ENCODE data around the gene ARL3.
A peak's percentile ranks its signal among the peaks of the same experiment; 100 is the strongest.
"Not testable (repeated sequence)": the region's sequence is repeated elsewhere in the genome, so short reads cannot be mapped to it uniquely, and the experiment has no call there.

The ARL3 gene

GRCh38 chr10:102713814-102714620 lies at the start of gene ARL3:
ARL3 (minus strand) TSS chr10:102714397; CDS start chr10:102714275, 122 bp downstream.
- peak; percentile 92 for DNase-seq

DNA sequence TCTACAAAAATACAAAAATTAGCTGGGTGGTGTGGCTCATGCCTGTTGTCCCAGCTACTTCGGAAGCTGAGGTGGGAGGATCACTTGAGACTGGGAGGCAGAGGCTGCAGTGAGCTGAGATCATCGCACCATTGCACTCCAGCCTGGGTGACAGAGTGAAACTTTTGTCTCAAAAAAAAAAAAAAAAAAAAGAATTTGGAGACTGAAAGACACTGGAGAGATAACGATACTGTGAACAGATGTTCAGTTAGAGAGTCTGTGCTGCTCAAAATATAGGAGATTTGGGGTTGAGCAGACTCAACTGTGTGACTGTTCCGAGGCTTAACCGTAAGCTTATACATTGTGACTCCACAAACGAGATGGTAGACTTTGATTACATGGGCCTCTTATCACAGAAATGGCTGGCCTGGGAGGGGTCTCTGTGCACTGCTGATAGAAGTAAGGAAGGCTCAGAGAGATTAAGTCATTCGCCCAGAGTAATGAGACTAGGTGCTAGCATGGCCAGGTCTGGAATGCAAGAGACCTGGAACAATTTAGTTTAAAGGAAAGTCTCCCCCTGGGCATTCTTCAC lies 48.9 kb upstream of the ARL3 start:
- peak; percentile 45 for DNase-seq

DNA sequence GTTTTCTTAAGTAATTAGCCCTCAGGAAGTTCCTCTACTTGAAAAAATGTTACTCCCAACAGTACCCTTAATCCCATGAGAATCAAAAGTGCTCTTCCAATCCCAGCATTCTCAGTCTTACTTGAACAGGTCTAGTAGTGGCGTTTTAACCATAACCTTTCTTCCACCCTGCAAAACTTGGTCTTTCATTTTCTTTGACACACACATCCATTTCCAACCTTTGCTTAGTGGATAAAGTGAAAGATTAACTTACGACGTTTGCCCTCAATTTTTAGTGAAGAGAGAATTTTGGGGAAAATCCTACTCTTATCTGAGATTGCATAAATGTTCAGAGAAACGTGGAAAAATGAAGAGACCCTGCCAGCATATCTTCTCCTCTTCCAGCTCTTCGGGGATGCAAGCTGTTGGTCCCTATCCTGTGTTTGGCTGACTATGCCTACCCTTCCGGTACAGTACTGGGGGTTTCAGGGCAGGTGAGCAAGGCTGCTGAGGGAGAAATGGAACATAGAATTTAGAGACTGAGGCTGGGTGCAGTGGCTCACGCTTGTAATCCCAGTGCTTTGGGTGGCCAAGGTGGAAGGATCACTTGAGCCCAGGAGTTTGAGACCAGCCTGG lies 48.3 kb upstream of the ARL3 start:
- DNase-seq: no peak

DNA sequence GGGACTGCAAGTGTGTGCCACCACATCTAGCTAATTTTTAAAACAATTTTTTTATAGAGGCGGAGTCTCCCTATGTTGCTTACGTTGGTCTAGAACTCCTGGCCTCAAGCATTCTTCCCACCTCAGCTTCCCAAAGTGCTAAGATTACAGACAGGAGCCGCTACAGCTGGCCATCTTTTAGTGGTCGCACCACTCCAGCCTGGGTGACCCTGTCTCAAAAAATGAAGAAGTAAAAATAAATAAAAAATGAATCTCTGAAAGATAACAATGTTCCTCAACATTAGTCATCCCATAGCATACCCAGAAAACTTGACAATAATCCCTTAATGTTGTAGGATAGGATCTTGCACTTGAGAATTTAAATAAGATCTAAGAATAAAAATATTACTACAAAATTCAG lies 47.8 kb upstream of the ARL3 start:
- no peak for DNase-seq

- no peak for DNase-seq
Observed at GRCh38 chr10:102759497-102760210, 45.5 kb upstream of the ARL3 start.

DNA sequence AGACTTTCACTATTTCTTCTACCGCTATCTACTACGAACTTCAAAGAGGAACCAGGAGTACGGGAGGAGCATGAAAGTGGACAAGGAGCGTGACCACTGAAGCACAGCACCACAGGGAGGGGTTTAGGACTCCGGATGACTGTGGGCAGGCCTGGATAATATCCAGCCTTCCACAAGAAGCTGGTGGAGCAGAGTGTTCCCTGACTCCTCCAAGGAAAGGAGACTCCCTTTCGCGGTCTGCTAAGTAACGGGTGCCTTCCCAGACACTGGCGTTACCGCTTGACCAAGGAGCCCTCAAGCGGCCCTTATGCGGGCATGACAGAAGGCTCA lies 44.7 kb upstream of the ARL3 start:
- DNase-seq: not testable (repeated sequence)

GRCh38 chr10:102758240-102758932 lies 44.2 kb upstream of the ARL3 start:
- no peak for DNase-seq

- DNase-seq: no peak
Observed at GRCh38 chr10:102757323-102757722, 43.1 kb upstream of the ARL3 start.

GRCh38 chr10:102753718-102754117 lies 39.5 kb upstream of the ARL3 start:
- DNase-seq: no peak

GRCh38 chr10:102752934-102753664 lies 38.9 kb upstream of the ARL3 start:
- DNase-seq: peak; percentile 3

GRCh38 chr10:102752266-102752930 lies 38.2 kb upstream of the ARL3 start:
- no peak for DNase-seq

DNA sequence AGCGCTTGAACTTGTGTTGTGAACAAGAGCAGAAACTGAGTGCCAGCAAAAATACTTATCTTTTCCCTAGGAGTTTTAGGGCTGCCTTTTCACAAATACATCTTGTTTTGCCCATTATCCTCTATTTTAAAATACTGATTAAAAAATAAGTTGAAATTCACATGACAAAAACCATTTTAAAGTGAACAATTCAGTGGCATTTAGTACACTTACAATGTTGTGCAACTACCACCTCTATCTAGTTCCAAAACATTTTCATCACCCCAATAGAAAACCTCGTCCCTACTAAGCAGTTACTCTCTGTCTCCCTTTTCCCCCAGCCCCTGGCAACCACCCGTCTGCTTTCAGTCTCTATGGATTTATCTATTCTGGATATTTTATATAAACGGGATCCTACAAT lies 31.0 kb upstream of the ARL3 start:
- DNase-seq: no peak

DNA sequence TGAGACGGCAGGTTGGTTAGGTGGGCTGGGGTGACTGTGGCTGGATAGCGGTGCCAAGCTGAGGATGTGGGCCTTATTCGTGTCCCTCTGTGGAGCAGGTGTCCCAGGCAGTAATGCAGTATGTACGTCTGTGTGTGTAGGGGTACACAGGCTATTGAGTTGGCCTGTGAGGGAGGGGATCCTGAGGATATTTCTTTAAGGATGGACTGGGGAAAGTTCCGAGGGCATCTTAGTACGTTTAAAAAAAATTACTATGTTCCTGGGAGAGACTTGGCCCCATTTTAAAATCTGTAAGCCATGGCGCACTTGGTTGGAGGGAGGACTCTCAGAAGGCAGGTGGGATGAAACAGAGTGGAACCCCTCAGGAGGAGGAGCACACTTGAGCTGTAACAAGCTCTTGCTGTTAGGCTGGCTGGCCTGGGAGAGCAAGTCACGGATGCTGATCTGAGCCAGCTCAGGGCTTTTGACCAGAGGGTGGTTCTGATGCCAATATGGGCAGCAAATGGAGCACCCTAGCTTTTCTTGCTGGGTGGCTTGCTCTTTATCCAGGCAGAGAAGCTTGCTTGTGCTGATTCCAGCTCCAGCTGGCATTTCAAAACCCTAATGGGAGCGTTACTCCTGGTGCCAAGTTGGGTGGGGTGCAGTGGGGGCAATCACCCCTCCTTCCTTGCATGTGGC lies 30.3 kb upstream of the ARL3 start:
- no peak for DNase-seq

DNA sequence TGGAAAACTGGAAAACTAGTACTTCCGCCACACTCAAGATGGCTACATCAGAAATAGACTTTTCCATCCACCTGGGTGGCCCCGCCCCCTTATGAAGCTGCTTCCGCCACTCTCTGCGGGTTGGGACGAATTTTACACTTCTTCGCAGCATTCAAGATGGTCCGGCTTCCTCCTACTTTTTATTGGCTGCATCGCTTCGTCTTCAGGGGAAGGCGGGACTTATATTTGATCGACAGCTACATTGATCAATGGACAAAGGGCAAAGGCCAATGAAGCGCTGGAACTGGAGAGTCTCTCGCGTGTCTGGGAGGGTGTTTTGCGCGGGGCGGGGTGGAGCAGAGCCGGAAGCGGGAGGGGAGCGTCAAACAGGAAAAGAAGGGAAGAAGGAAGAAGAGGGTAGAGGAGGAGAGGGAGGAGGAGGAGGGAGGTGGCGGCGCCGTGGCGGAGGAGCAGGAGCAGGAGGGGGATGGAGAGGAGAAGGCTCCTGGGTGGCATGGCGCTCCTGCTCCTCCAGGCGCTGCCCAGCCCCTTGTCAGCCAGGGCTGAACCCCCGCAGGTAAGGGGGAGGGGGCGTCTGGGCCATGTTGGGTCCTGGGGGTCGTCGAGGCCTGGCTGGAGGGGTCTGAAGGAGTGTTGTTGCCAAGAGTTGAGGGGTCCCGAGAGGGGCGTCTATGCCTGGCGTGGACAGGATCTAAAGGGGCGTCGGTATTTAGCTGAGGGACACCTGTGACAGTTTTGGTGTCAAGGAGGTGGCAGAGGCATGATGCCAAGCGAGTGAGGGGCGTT lies 29.6 kb upstream of the ARL3 start, which contains the start of gene WBP1L:
Gene WBP1L (plus strand): TSS at position 361 of the 786 bp plus-strand sequence. CDS start 106 bp downstream, at position 467.
- peak; percentile 97 for DNase-seq

GRCh38 chr10:102743078-102743587 lies 28.9 kb upstream of the ARL3 start:
- no peak for DNase-seq

- DNase-seq: not testable (repeated sequence)
Observed at GRCh38 chr10:102742313-102742712, 28.1 kb upstream of the ARL3 start.

DNA sequence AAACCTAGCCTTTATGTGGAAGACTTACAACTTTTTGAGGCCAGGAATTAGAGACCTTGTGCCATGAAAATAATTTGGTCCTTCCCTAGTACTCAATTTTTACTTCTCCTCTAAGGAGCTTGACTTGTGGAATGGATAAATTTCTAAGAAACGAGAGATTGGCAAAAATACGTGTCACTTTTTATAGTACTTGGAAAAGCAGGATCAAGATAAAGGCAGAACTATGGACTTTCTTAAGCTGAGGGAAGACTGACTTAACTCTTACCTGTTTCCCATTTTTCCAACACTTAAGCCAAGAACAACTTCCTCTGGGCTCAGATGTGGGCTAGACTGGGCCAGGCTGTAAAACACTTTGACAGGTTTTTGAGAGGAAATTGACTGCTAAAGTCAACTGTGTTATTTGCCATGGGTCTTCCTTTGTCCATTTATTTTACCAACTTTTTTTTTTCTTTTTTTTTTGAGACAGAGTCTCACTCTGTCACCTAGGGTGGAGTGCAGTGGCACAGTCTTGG lies 27.6 kb upstream of the ARL3 start:
- no peak for DNase-seq

- no peak for DNase-seq
Observed at GRCh38 chr10:102740229-102740628, 26.0 kb upstream of the ARL3 start.

DNA sequence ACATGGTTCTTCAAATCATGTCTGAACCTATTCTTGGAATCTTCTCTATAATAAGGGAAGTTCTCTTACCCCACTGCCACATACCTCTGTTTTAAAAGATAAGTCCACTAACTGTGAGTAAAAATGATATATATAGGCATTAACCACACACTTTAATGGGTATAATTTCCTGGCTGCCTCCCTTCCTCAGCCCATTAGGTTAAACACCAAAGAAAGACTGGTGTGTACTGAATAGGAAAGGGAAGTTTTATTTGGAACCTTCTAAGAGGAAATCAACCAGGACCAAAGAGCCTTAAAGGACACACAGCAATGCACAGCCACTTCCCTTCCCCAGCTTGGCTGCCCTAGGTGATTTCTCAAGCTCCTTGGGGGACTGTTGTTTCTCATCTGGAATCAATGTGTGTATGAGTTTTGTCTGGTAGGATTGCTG lies 24.5 kb upstream of the ARL3 start:
- DNase-seq: no peak
